OCI-M1 (cell line): ENCODE measurements around the gene C14orf132.

Experiments used
- DNase-seq: peaks from one replicate; lab custom pipeline; 2025; lab: John Stamatoyannopoulos, UW

The C14orf132 gene

DNA sequence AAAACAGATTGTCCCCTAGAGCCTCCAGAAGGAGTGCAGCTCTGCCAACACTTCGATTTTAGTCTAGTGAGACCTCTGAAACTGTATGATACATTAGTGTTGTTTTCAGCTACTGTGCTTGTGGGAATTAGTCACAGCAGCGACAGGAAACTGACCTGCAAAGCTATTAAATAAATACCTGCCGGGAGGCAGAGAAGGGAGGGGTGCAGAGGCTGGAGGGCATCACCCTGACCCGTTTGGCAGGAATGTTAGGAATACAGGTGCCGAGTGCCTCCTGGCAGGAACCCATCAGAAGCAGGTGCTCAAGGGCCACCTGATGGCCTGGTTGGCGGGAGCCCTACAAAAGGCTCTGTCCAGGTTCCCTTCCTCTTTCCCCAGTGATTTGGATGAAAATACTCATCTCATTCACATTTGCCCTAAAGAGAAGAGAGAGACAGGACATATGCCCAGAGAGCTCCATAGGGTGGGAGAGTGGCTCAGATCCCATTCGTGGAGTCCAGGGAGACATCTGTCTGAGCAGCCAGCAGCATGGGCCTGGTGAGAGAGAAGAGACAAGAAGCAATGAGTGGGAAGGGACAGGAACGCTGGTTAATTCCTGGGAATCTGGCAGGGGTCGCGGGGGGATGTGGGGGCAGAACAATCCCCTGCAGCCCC lies 44.6 kb downstream of the C14orf132 start:
- no peak for DNase-seq

DNA sequence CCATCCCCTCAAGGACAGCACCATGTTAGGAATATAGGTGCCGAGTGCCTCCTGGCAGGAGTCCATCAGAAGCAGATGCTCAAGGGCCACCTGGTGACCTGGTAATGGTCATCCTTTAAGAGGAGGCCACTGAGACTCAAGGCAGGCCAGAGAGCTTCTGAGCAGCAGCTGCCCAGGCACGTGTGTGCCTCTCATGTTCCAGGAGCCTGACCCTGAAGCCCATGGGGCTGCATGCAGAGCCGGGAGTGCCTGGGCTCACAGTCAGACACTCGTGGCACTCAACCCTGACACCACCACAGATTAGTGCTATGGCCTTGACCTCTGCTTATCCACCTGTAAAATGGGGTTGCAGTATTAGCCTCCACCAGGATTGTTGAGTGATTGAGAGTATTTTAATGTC lies 45.6 kb downstream of the C14orf132 start:
- no peak for DNase-seq

DNA sequence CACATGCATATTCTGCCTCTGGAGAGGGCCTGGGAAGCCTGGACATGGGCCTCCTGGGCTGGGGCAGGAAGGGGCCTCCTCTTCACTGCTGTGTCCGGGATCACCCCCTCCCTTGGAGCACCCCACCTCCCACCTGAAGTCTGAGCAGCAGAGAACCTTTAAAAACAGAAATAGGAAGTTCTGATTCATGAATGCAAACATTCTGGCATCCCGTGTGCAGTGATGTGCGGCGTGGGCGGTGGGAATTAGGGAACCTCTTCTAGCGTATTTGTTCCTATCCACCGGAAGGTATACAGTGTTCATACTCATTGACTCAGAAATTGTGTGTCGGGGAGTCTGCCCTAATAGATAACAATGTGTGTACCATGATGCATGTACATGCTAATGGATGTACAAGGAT lies 46.2 kb downstream of the C14orf132 start:
- no peak for DNase-seq

DNA sequence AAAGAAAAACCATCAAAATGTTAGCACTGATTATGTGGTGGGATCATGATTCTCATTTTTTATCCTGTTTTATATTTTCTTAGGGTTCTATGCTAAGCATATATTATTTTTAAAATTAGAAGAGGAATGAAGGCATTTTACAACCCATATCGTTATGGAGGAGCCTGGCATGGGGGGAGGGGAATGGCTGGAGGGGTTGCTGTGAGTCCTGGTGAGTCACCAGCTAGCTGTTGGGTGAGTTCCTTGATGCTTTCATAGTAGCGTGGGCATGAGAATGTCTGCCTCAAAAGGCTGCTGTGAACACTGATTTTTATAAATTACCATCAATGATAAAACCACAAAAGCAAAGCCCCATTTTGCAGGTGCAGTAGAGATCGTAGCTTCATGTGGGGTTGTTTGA lies 46.9 kb downstream of the C14orf132 start:
- DNase-seq: no peak

DNA sequence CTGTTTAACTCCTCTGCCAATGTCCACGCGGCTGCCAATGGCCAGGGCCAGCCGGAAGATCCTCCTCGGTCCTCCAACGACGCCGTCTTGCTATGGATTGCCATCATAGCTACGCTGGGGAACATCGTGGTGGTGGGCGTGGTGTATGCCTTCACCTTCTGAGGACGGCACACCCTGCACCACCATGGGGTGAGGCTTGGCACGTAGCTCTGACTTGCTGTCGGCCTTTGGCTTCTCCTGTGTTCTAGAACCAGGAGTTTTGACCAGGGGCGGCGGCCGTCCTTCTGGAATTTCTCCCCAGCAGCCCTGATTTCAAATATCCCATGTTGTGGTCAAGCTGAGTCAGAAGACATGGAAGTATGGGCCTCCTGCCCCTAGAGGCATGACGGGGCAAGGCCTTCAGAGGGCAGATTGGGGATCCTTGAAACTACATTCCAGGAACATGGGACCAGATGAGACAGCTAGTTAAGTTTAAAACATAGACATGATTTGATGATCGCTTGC lies 47.5 kb downstream of the C14orf132 start:
- no peak for DNase-seq

DNA sequence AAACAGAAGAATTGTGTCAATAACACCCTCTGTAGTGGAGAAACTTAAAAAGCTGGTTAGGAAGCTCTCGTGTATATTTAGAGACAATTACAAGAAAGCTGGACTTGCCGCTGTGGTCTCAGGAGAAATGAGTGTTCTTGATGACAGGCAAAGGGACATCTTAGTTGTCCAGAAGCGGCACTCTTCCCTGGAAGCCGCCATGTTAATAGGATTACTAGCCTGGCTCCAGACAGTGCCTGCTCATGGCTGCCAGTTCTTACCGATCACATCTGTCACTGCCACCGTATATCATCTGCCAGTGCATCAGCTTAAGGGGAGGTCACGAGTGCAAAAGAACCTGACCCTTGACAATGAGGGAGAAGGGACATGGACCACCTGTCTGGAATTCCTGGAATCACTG lies 48.9 kb downstream of the C14orf132 start:
- no peak for DNase-seq

DNA sequence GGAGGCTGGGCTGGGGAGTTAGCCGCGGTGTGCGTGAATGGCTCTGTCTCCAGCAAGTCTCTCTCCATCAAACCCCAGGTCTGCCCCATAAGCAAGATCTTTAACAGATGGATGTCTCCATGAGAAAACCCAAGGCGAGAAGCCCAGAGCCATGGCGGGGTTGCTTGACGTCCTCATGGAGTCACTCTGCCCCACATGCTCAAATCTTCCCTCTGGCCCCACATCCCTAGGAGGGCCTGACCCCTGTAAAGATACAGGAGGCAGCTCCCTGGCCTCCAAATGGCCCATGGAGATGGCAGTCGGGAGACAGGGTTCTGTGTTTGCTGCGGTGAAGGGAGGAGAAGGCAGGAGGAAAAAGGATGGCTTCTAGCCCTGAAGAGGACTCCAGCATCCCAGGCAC lies 49.3 kb downstream of the C14orf132 start:
- no peak for DNase-seq

DNA sequence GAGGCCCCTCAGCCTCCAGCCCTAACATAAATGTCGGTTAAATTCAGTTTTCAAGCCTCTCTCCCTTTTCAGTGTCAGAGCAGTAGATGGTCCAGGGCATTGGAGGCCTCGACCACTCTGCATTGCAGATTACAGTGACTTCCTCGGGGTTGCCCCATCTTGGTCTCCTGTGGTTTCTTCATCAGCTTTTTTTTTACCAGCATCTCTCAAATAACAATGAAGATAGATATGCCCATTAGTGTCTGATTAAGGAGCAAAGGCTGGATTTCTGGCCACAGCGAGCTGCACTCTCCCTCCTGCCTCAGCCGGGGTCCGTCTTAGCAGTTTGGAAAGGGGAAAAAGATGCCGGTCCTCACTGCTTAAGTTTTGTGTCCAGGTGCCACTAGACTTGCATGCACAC lies 49.7 kb downstream of the C14orf132 start:
- DNase-seq: no peak

DNA sequence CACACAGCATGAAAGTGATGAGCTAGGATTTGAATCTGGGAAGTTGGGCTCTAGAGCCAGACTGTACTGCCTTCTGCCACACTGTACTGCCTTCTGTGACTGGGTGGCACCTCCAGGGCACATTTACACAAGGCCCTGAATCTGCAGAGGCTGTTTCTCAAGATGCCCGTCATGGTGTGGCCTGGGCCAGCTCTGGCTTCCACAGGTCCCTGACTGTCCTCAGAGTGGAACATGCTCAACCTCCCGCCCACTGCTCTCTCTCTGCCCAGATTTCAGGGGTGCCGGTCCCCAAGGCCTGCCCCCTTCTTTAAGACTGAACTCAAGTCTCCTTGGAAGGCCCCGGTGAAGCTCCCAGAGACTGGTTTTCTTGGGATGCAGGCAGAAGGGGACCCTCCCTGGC lies 50.2 kb downstream of the C14orf132 start:
- DNase-seq: no peak

DNA sequence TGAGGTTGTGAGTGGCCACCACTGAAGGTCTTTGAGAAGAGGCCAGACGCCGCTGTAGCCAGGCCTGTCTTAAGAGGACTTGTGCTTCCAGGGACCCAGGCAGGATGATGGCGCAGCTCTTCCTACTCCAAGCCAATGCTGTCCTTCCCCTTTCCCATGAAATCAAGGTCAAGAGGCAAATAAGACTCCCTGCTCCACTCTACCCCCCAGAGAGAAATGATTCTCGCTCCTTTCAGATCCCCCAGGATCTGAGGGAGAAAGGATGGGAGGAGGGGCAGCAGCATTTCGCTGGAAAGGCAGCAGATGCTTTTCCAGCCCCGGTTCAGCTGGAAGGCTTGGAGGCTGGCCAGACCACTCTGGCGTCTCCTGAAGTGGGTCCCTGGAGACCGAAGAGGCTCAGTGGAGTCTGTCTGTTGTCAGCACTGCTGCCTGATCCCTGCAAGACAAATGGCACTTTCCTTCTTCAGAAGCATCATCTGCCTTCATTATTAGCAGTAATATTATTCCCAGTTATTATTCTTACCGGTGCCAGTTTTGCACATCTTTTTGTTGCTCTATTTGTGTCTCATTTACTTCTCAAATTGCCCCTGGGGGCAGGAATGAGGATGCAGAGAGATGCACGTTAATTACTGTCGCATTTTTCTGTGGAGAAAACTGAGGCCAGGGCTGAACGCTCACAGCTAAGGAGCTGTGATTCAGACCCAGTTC lies 51.4 kb downstream of the C14orf132 start:
- no peak for DNase-seq

DNA sequence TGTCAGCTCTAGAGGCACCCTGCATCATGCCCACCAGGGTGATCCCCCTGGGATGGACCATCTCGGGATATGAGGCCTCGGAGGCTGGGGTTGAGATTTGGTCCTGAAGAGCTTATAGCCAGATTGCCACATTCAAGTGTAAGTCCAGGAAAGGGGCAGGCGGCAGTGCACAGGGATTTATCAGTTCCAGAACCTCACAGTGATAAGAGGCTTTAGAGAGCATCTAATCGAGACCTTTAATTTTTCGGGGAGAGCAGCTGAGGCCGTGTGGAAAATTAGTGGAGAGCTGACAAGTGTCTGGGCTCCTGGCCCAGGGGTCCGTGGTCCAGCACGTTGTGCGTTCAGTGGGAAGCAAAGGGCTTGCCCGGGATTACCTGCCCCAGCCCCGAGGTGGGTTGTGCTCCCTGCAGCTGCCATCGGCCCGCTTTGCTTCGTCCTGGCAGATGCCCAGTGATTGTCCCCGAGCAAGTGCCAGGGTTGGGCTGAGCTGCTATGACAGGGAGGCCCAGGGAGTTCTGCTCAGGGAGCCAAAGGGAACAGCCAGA lies 52.1 kb downstream of the C14orf132 start:
- DNase-seq: no peak

DNA sequence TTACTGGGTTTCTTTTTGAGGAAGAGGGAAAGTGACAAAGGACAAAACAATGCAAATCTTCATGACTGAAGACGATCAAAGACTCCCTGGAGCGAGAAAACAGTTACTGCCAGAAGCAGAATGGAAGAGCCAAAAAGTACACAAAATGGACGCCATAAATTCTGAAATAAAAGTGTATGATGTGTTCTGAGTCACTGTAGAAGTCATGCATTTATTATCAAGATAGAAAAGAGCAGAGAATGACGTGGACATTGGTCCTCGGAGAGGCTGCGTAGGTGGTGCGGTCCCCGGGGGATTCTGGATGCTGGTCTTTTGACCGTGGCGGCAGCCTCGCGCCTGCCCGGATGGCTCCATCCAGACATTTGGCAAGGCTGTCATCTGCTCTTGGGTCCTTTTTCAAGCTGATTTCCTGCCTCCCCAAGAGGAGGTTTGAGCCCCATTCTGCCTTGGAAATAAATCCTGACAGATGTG lies 52.8 kb downstream of the C14orf132 start:
- no peak for DNase-seq

DNA sequence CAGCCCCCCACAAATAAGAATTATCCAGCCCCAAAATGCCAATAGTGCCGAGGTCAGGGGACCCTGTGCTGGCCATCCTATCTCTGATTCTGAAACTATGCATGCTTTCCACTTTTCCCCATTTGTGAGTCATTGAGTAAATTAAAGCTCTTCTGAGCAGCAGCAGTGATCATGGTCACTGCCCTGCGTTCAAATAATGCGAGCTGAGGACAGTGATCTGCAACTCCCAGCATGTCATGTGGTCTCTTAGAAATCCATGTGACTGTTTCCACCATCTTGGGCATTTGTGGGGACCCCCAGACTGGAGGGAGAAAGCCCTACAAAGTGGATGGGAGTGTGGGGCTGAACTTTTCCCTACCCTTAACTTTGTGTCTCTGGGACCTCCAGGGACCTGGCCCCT lies 53.8 kb downstream of the C14orf132 start:
- no peak for DNase-seq

DNA sequence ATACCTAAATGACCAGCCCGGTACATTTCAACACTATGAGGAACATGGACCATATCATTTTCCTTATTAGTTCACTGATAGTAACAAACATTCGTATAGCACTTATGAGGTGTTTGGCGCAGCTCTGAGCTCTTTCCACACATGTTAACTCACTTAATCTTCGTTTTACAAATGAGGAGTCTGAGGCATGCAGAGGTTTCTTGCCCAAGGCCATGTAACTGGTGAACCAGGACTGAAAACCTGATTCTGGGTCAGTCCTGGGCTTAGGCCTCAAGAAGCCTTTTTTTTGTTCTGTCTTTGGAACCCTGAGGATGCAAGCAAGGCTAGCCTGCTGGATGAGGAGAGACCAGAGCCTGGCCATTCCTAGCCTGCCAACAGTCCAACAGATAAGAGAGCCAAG lies 55.0 kb downstream of the C14orf132 start:
- no peak for DNase-seq

DNA sequence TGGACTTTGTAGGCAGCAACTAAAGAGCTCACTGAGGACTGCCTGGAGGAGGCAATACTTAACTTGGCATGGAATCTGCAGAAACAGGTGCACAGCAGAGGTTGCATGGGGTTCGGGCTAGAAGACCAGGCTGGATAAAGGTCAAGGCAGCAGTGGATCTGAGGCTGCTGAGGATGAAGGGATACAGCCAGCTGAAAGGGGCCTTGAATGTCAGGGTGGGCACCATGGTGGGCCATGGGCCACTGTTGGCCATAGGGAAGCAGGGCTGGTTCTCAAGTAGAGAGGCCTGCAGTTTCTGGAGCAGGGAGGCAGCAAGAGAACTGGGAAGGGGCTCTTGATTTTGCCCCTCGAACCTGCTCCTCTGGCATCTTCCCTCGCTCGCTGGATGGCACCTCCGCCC lies 55.5 kb downstream of the C14orf132 start:
- DNase-seq: no peak

DNA sequence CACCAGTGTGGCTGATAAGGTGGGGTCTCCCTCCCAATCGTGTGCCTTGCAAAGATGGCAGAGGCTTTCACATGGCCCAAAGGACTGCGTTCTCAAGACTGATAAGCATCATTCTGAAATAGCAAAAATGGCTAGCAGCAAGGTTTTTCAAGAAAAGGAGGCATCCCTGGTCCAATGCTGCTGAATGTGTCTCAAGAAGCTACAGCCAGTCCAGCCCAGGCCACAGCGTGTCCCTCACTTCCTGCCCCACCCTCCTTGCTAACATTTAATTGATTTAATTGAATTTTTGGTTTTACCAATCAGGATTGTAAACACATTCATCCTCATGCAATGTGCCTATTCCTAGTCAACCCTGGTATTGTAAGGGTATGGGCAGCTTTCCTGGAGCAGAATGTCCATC lies 55.9 kb downstream of the C14orf132 start:
- DNase-seq: no peak

DNA sequence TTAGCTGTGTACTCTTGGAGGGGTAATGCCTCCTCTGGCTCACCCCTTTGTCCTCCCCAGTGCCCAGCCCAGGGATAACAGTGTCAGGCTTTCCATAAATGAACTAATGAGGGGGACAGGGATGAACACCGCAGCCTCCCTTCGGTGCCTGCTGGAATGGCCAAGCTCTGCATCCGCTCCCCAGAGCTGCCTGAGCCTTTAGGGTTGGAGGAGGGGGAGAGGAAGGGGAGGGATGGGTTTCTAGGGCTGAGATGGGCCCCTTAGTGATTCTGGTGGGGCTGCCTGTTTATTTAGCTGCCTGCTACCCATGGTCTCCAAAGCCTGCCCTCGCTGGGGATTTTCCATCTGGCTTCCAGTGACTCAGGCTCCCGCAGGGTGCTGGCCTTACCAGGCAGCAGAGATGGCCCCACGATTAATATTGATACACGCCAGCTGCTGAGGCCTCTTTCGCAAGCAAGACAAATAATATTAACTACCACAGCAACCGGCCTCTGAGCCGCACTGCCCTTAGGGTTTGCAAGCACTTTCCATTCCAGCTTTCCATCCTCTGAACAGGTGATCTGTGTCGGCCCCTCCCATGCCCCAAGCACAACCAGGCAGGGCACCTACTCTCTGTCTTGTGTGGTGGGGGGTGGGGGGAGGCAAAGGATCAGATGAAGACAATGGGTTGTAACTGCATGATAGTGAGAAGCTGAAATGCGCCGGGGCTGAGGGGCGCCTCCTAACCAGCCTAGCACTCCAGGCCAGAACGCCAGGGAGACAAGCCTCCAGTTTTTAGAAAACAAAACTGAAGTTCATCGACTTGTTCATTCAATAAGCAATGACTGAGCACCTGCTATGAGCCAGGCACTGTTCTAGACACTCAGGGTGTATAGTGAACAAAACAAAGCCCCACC lies 56.7 kb downstream of the C14orf132 start:
- no peak for DNase-seq

DNA sequence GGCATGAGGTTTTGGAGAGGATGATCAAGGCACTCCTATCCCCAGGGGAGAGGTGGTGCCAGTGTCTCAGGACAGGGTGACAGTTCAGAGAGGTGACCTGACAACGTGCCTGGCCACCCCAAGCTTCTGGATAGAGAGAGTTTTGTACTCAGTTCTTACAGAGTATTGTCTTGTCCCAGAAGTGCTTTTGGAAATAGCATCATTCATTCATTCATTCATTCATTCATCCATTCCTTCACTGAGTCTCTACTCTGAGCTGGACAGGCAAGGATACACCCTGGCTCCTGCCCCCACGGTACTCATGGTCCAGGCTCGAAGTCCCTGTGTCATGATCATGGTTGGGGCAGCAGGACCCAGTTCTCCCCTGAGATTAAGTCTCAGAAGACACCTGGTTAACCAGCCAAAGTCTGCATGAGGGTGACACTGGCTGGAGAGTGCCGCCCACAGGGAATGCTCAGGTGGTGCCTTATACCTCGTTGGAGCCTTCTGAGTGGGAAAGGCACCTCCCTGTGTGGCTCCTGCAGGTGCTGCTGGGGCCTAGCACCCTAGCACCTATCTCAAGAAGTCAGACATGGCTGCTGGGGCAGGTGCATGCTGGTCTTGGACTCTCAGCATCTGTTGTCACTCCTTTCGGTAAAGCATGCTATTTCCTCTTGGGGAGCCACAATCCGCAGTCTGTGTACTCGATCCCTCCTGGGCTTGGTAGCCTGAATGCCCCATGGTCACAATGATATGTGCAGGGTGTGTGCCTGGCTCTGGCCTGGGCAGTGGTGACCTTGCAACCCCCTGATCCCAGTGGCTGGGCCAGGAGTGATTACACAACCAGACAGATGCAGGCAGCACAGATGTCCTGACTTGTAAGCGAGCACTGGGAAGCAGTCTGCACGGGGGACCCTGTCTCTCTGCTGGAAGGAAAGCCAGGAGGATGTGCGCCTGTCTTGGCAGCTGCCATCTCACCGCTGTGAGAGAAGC lies 57.8 kb downstream of the C14orf132 start:
- DNase-seq: no peak

DNA sequence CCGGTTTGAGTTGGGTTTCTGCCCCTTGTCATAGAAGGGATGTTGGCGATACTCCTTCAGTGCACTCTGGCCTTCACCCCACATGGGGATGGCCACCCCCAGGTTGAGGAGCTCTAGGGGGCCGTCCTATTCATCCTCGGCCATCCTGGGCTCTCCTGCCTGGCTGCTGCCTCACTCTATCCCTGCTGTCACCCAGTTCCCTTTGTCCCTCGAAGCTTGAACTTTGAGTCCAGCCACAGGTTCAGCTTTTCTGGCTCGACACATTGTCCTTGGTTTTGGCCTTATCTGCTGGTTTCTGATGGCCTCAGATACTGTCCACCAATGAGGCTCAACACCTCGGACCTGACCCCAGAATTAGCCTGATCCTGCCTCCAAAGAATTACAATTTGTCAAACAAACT lies 58.6 kb downstream of the C14orf132 start:
- DNase-seq: no peak

DNA sequence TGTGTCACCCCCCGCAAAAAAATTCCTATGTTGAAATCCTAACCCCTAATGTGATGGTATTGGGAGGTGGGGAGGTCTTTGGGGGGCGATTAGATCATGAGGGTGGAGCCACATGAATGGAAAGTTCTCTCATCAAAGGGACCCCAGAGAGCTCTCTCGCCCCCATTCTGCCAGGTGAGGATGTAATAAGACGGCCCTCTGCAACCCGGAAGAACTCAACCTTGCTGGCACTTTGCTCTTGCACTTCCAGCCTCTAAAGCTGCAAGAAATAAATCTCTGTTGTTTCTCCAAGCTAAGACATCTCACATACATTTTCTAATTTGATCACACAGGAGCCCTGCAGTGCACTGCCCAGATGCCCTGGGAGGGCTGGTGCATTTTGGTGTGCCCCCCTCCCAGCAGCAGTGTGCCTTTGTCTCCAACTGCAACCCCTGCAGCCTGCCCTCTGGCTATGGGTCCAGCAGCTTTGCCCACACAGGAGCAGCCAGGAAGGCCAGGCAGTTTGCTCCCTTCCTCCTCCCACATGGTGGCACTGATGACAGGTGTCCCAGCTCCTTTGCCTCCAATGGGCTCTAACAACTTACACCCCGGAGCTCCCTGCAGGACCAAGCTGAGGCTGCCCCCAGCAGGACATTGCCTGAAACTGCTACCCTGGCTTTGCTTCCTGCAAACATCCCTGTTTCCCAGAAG lies 59.3 kb downstream of the C14orf132 start:
- DNase-seq: peak; percentile 2

DNA sequence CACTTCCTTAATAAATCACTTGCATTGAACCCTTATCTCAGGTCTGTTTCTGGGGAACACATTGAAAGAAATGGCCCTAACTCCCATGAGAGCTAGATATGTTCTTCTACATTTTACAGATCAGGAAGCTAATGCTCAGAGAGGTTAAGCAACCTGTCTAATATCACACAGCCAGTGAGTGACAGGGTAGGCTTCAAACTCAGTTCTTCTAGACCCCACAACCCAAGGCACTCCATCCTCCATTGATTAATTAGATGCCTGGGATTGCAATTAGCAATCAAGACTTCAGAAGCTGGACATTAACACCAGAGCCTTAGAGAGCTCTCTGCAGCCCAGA lies 59.8 kb downstream of the C14orf132 start:
- no peak for DNase-seq
